Measurements from ENCODE around the gene FCER1G.

FCER1G gene

DNA sequence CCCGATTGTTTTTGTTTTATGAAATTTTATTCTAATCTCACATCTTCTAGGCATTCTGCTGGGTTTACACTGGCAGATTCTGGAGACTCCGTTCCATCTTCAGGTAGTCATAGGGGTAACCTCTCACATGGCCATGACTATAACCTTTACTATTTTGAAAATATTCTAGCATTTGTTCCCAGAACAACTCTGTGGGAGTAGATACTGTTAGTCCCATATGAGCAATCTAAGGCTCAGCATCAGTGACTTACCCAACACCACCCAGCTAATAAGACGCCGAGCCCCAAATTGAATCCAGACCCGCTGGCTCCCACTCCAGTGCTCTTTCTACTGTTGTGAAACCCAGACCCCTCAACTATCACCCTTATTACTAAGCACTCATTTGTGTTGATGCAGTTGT, 26.1 kb upstream of the FCER1G start:
- DNase-seq: no peak

DNA sequence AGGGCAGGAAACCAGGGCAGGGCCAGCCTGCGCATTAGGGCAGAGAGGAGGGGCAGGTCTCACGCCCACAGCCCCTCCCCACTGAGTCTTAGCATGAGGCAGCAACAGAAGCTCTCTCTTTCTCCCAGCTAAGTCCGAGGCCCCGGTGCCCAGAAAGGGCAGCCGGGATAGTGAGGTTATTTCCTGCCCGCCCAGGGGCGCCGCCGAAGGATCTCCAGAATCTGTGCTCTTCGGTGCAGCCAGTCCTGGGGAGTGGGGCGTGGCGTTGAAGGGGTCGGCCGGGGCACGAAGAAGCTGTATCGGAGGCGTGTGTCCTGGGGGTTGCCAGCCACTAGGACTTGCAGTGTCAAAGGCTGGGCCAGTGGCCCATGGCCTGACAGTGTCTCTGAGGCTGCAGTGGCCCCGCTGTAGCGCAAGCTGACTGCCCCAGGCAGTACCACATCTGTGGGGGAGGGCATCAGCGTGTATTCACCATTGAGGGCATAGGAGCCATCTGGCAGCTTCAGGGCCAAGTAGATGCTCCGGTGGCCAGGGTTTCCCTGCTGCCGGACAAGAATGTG, 24.1 kb upstream of the FCER1G start:
- DNase-seq: no peak

- no peak for DNase-seq
Observed at GRCh38 chr1:161191971-161192370, 23.1 kb upstream of the FCER1G start.

DNA sequence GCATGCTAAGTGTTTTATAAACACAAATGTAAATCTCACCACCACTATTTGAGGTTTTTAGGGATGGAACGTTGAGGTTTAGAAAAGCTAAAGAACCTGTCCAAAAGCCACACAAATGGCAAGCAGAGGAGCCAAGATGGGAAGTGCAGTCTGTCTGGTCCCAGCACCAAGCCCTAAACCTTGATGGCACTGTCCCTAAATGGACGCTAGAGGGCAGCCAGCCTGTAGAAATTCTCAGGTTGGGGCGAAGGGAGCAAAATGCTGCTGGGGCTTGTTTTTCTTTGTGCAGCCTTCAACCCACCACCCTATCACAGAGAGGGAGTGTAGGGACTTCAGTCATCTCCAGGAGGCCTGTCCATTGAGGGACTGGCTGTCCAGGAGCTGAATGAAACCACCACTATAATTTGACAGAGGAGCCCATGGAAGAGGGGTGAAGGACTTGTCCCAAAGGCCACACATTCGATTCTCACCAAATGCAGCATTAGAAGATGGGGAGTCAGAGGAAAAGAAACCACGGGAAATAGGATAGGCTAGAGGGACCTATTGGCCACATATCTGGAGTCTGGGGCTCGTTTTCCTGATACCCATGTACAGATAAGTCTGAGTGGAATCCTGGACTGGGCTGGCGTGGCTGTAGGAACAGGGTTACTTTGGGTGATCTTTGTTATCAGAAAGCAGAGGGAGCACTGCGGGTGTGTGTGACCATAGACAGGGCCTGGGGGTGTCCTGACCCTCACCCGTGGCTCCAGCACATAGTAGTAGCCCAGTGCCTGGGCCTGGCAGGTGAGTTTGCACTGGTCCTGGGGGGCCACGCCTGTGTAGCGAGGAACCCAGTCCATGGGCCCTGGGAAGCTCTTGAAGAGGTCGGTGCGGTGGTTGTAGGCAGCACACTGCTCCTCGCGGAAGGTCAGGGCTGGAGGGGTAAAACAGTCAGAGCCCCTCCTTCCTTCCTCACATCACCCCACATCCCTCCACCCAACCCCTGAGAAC, 22.3 kb upstream of the FCER1G start:
- peak; percentile 82 for DNase-seq

GRCh38 chr1:161193561-161194235, 21.4 kb upstream of the FCER1G start:
- no peak for DNase-seq

DNA sequence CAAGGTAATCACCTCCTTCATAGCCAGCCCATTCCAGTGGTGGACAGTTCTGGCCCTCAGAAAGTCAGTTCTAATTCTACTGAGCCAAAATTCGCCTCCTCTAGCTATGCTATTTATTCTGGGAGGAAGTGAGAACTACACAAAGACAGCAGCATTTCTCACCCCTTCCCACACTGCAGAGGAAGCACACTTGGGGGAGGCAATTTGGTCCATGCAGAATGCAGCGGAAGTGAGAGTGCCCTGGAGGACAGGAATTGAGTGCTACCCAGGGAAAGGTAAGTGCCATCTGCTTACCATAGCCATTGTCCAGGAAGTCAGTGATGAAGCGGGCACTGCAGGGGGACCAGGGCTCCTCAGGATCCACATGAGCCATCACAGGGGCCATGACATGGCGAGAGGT, 19.9 kb upstream of the FCER1G start:
- DNase-seq: no peak

GRCh38 chr1:161196111-161196510, 19.0 kb upstream of the FCER1G start:
- DNase-seq: no peak

- no peak for DNase-seq
Observed at GRCh38 chr1:161196521-161197451, 18.3 kb upstream of the FCER1G start.

- DNase-seq: no peak
Observed at GRCh38 chr1:161197560-161198193, 17.4 kb upstream of the FCER1G start.

GRCh38 chr1:161198194-161198896, 16.8 kb upstream of the FCER1G start:
- DNase-seq: no peak

GRCh38 chr1:161198897-161199431, 16.1 kb upstream of the FCER1G start, which contains the start of gene ADAMTS4:
TSS of gene ADAMTS4 (minus strand) at chr1:161199054. CDS start at chr1:161198627, 427 bp downstream.
- DNase-seq: no peak

DNA sequence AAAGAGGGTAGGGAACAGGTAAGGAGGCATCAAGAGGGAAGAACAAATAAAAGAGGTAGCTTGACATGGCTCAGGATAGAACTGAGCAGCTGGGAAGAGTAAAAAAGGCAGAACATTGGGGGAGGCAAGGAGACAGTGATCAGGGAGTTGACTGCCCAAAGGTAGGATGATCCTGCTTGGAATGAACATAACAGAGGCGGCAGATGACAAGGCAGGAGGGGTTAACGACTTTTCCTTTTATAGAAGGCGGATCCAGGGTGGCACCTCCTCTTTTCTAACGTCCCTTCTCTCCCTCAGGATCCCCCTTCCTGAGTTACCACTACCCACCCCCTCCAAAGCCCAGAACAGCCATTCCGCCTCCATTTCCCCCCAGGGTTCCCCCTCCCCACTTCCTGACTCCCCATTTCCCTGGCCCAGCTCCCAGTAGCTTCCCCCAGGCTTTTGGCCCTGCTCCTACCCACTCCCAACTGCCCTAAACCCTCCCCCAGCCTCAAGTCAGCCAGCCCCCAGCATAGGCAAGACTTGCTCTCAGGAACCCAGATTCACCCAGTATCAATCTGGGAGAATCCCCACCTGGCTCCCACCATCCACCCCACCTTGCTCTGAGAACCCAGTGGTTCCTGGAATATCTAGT, 15.5 kb upstream of the FCER1G start:
- no peak for DNase-seq

GRCh38 chr1:161200421-161200991, 14.6 kb upstream of the FCER1G start:
- peak; percentile 44 for DNase-seq

DNA sequence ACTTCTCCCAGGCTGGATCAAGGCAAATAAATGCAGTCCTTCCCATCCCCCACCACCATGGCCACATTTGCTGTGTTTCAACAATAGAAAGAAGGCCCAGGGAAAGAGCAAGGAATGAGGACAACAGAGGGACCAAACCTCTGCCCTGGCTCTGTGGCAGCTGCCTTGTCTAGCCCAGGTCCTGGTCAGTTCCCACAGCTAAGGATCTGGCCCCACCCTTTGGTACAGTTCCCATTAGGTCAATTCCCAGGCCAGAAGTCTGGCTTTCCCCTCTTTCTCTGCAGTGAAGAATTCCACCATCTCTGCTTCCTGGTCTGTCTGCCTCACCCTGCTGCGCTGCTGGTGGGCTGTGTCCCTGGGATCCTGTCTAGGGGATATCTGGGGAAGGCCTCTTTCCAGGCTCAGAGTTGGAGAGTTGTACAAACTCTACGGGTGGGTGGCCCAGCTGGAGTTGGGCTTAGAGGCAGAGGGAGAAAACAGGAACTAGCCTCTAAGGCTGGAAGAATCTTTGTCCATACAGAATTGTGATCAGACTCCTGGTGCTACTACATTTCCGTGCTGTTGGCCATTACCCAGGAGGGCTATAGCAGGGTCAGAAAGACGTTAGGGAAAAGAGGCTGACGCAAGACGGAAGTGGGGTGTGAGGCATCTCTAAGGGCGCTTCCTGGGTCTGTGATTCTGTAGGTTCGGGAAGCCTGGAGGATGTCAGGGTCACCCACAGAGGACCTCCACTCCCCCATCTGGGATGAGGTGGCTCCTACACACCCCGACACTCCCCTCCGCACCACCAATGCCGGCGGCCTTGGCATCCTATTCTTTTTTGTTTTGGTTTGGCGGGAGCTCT, 13.9 kb upstream of the FCER1G start:
- no peak for DNase-seq

GRCh38 chr1:161201836-161202712, 13.0 kb upstream of the FCER1G start, which contains the start of gene NDUFS2:
TSS of gene NDUFS2 (plus strand) at chr1:161202367. CDS start at chr1:161202386, 19 bp downstream.
- peak; percentile 97 for DNase-seq

GRCh38 chr1:161206411-161207140, 8.5 kb upstream of the FCER1G start:
- DNase-seq: no peak

DNA sequence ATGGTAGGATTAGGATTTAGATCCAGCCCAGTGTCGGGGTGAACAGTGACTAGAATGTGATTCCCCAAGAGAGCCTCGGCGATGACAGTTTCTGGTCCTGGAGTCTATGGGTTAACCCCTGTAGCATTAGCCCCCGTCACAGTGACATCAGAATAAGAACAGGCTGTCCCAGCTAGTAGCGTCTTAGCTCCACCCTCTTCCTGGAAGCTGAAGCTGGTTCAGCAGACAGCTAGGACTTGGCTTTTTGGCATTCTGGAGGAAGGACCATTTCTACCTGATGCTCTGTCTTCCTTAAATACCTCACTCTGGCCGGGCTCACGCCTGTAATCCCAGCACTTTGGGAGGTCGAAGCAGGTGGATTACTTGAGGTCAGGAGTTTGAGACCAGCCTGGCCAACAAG, 7.9 kb upstream of the FCER1G start:
- no peak for DNase-seq

All from CD4-positive, alpha-beta T cell treated with Interleukin-12 subunit alpha and Interleukin-12 subunit beta, for 1 hour (primary cell).